ENCODE data around the gene LYSMD2.

LYSMD2 gene

GRCh38 chr15:51738553-51738952 is 1.1 kb upstream of the LYSMD2 start:
- DNase-seq (ENCODE audit: insufficient read length, low spot score) = no peak
- TF ChIP-seq POLR2A (IDR thresholded peaks at IDR 0.05; ENCODE audit: low read depth, low read length) = no peak
- FAIRE-seq = no peak

DNA sequence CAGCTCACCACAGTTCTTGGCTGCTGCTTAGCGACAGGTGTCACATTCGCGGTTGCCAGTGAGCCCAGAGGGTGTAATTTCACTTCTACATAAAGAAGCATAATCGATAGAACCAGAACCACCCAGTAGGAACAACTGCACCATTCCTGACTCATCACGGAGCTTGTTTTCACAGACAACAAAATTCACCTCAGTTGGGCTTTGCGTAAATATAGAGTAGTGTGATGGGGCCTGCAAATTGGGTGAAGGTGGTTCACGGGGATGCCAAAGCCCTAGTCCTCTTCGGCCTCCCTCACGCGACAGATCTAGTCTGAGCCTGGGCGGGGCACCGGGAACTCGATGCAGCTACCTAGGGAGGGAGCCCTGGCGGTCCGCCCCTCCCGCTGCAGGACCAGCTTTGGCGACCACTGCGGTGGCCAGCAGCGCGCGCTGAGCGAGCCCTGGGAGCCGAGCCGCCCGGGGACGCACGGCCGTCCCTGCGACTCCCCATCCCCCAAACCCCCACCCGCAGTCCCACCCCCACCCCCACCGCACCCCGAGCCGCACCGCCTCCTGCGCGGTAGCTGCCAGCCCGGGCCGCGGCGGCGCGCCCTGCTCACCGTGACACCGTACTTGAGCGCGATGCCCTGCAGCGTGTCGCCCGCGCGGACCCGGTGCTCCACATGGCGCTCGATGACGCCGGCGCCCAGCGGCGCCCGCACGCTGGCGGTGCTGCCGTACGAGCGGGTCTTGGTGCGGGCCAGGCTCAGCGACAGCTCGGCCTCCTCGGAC is 519 bp downstream of the LYSMD2 start:
- TF ChIP-seq POLR2A (IDR thresholded peaks at IDR 0.05; ENCODE audit: low read depth, low read length) = no peak
- FAIRE-seq (no peak), DNase-seq (ENCODE audit: insufficient read length, low spot score) (no peak)

- no peak for FAIRE-seq
- TF ChIP-seq POLR2A (IDR thresholded peaks at IDR 0.05; ENCODE audit: low read depth, low read length) = no peak
- DNase-seq (ENCODE audit: insufficient read length, low spot score) = no peak
Measured at GRCh38 chr15:51736069-51736468, 1.4 kb downstream of the LYSMD2 start.

DNA sequence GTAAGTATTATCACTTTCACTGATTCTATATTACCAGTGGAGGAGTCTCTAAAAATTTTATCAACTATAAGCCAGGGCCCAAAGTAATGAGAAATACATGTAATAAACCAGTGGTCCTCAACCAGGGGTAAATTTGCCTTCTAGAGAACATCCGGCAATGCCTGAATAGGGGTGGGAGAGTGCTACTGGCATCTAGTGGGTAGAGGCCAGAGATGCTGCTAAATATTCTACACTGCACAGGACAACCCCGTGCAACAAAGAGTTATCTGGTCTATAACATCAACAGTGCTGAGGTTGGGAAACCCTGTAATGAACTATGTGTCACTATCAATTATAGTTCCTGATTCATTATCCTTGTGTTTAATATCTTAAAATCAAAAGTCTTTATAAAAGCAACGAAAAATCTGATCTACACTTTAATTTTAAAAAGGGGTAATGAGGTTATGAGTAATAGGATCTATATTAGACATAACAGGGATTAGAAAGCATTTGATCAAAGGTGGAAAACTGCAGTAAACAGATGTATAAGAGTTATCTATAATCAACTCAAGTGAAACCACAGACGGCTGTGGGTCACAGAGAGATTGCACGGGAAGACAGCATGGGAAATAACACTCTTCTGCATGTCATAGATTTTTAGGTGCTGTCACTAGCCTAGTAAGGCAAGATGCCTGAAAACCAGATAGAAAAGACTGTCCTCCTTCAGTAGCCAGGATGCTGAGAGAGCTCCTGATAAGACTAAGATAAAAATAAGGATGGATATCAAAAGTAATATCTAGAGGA is 2.0 kb downstream of the LYSMD2 start:
- no peak for TF ChIP-seq POLR2A (IDR thresholded peaks at IDR 0.05; ENCODE audit: low read depth, low read length)
- DNase-seq (ENCODE audit: insufficient read length, low spot score) = no peak
- no peak for FAIRE-seq

- no peak for DNase-seq (ENCODE audit: insufficient read length, low spot score)
- FAIRE-seq = no peak
- no peak for TF ChIP-seq POLR2A (IDR thresholded peaks at IDR 0.05; ENCODE audit: low read depth, low read length)
Measured at GRCh38 chr15:51732646-51733045, 4.8 kb downstream of the LYSMD2 start.

GRCh38 chr15:51731549-51732267 is 5.7 kb downstream of the LYSMD2 start:
- FAIRE-seq (no peak), DNase-seq (ENCODE audit: insufficient read length, low spot score) (no peak)
- TF ChIP-seq POLR2A (IDR thresholded peaks at IDR 0.05; ENCODE audit: low read depth, low read length) = no peak

- no peak for TF ChIP-seq POLR2A (IDR thresholded peaks at IDR 0.05; ENCODE audit: low read depth, low read length)
- DNase-seq (ENCODE audit: insufficient read length, low spot score) (no peak), FAIRE-seq (no peak)
Measured at GRCh38 chr15:51727141-51727897, 10.1 kb downstream of the LYSMD2 start.

GRCh38 chr15:51726302-51727073 is 11.0 kb downstream of the LYSMD2 start:
- FAIRE-seq = peak; percentile 86
- TF ChIP-seq POLR2A (IDR thresholded peaks at IDR 0.05; ENCODE audit: low read depth, low read length) = no peak

GRCh38 chr15:51724673-51725072 is 12.8 kb downstream of the LYSMD2 start:
- FAIRE-seq = no peak
- no peak for DNase-seq (ENCODE audit: insufficient read length, low spot score)
- no peak for TF ChIP-seq POLR2A (IDR thresholded peaks at IDR 0.05; ENCODE audit: low read depth, low read length)

More at GRCh38 chr15:51726302-51727073, 11.0 kb downstream of the LYSMD2 start:
- DNase-seq (ENCODE audit: insufficient read length, low spot score) = peak; percentile 67

GRCh38 chr15:51724199-51724598 is 13.3 kb downstream of the LYSMD2 start:
- TF ChIP-seq POLR2A (IDR thresholded peaks at IDR 0.05; ENCODE audit: low read depth, low read length) = no peak

DNA sequence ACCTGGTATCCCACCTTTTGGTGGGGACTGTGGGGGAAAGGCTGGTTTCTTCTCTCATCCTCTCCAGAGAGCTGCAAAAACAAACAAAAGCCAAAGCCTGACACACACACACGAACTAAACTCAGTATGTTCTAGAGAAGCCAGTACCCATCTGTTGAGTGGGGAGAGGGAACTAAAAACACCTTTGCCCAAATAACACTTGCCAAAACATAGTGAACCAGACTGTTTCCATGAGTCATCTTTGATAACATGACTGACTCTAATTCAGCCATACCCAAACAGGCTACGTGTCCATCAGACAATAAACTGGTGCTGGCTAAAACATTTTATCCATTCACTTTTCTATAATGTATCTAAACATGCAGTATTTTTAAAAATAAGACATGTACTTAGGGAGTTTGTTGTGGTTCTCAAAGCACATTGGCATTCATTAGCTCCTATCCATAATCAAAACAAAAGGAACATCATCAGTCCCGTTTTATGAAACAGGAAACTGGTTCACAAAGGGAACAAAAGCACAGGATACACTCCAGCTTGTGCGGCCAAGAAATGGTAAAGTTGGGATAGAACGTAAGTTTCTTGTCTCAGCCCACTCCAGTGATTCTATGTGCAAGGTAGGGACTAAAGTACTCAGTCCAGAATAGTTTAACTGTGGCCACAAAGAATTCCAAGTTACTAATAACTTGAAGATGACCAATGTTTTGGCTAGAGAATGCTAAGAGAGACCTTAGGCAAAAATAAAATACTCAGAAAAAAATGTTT is 16.1 kb downstream of the LYSMD2 start:
- DNase-seq (ENCODE audit: insufficient read length, low spot score) = no peak
- TF ChIP-seq POLR2A (IDR thresholded peaks at IDR 0.05; ENCODE audit: low read depth, low read length) = no peak
- FAIRE-seq = peak; percentile 27

More at GRCh38 chr15:51724199-51724598, 13.3 kb downstream of the LYSMD2 start:
- DNase-seq (ENCODE audit: insufficient read length, low spot score) = no peak
- no peak for FAIRE-seq
